Mucosa of descending colon (tissue), 3 donors: ENCODE data around the gene SAE1. TPM values are rescaled to one million over a fixed set of nuclear protein-coding genes. Genes with fewer than 3 reads are reported as not detected.

Experiments used
- ATAC-seq: fragments of 200-7000 bp; cut with Tn5 transposase; one replicate; pipeline ENCODE4 v1.9.1; 2020; ENCODE audit warnings: mild to moderate bottlenecking, moderate library complexity
- DNase-seq, 3 donors: peaks; one replicate each; pipeline ENCODE4 v3.0.0-alpha.2; 2020
- H3K36me3 ChIP-seq: fragments of 200-600 bp; one replicate; pipeline ENCODE4 v1.8.0; 2021; ENCODE audit warnings: low read depth, mild to moderate bottlenecking
- H3K4me1 ChIP-seq: fragments of 200-600 bp; one replicate; pipeline ENCODE4 v1.8.0; 2021; ENCODE audit warnings: low read depth, mild to moderate bottlenecking
- H3K4me3 ChIP-seq: fragments of 200-600 bp; one replicate; pipeline ENCODE4 v1.8.0; 2021; ENCODE audit warnings: mild to moderate bottlenecking
- H3K9me3 ChIP-seq: fragments of 200-600 bp; one replicate; pipeline ENCODE4 v1.8.0; 2021; ENCODE audit warnings: mild to moderate bottlenecking
- CTCF ChIP-seq: fragments of 200-600 bp; IDR thresholded peaks from one replicate; pipeline ENCODE4 v1.8.0; 2022; ENCODE audit warnings: antibody characterized with exemption, mild to moderate bottlenecking
- intact Hi-C, 2 donors: fragments of 100-400 bp; cut with DNase I in 1 of 2; cut with micrococcal nuclease in 1 of 2; formaldehyde crosslinking; loops; one replicate each; pipeline versions ENCODE4 v1.11.0 to v1.11.1; 2022; cut with DNase I, micrococcal nuclease
- total RNA-seq, 3 donors: library from RNA; stranded (reverse); fragmentation: NEBNext Ultra II Directional in 2 of 3; extraction: Animal tissue kit (Norgen Biotek cat#: 25700) in 2 of 3; gene quantifications; one replicate each; pipeline versions ENCODE4 v1.2.1 to v1.2.4, GENCODE V29; 2021 to 2023
- donor health status: DM: no; HTN: no; CAD: no; lungs with moderate emphysema.
- donor health status: DM: no; HTN: no; CAD: no.
- donor health status: DM: no; HTN: yes; CAD: no.

SAE1 gene
- total RNA-seq, 3 donors from 2014 or later = 41.7 to 133 (median 66.4) TPM

- intact Hi-C loops = no loop called here
- ATAC-seq (no peak), DNase-seq (peak in 1 of 3 donors; percentile 55)
- H3K9me3 ChIP-seq = no peaks in the 10 kb centered on the region
- no peaks in the 10 kb centered on the region for H3K36me3 ChIP-seq
- no peak overlapping the region for H3K4me3 ChIP-seq
- peaks cover 24% of the 10 kb centered on the region for H3K4me1 ChIP-seq
- no peak for TF ChIP-seq CTCF
Measured at GRCh38 chr19:47089767-47090350, 40.8 kb upstream of the SAE1 start.

DNA sequence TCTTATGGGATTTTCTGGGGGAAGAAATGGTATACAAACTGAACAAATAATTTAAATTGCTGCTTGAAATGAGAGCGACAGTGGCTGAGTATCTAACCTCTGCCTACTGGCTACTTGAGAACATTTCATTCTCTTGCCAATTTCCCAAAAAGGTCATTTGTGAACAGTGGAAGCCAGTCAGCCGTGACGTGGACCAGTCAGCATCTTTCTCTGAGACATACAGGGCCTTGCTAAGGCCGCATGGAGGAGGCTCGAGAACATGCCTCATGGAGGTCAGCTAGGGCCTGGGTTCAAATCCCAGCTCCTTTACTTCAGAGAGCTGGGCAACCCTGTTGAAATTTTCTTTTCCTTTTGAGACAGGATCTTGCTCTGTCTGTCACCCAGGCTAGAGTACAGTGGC is 37.4 kb upstream of the SAE1 start:
- TF ChIP-seq CTCF = no peak
- peaks cover 55% of the 10 kb centered on the region for H3K4me1 ChIP-seq
- no peak overlapping the region for H3K4me3 ChIP-seq
- ATAC-seq (no peak), DNase-seq (no peak)
- intact Hi-C loops = no loop called here
- no peaks in the 10 kb centered on the region for H3K36me3 ChIP-seq
- no peaks in the 10 kb centered on the region for H3K9me3 ChIP-seq

DNA sequence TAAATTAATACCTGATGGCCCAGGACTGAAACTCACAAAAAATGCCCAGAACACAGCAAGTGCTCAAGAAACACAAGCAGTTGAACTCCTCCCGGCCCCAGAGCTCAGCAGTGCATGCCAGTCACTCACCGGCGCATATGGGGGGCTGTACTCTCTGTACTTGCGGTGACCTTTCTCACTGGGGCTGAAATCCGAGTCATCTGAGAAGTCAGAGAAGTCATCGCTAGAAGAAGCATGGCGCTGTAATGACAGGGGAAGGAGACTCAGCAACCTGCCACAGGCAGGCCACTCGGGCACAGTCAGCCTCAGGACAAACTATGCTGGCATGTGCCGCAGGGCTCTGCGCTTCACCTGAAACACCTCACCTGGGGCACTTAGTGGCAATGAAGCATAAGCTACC is 36.8 kb upstream of the SAE1 start:
- TF ChIP-seq CTCF = no peak
- no peak for ATAC-seq
- Histone ChIP-seq H3K4me1 (peaks cover 57% of the 10 kb centered on the region), H3K4me3 (no peak overlapping the region), H3K9me3 (no peaks in the 10 kb centered on the region), H3K36me3 (no peaks in the 10 kb centered on the region)
- DNase-seq = no peak
- intact Hi-C loops = no loop called here

DNA sequence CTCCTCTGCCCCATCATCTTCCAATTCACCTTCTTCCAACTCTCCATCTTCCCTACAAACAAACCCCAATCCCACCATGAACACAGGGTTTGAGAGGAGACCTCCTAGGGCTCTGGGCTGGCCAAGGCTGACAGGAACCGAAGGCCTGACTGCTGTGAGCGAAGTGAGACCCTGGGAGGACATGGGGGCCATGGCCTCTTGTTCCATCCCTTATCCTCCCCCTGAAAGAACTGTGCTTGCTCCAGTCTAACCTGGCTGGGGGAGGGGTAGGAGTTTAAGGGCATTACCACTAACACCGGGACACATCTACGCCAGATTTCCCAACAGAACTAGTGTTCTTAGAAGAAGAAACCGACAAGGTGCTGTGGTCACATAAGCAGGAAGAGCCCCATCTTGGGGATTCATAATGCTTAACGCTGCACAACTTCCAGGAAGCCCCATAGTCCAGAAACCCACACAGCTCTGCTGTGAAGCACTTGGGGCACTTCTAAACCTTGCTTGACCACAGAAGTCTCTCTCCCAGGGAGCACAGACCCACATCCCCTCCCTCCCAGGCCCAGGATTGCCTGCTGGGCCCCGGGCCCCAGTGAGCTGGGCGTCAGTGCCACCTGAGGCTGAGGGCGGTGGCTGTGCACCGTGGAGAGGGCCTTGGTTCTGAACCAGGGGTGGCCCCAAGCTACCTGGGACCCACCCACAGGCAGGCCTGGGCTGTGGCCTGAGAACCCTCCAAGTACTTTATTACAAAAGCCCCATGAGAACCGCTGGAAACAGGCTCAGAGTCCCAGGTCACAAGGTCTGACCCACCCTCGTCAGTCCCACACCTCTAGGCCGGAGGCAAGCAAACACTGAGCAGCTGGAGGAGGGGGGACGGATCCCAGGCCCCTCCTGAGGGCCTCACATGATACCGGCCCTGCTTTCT is 35.8 kb upstream of the SAE1 start:
- peak; percentile 70 to 81 (median 79) for DNase-seq
- TF ChIP-seq CTCF = no peak
- intact Hi-C loops = no loop called here
- peaks cover 49% of the 10 kb centered on the region for H3K4me1 ChIP-seq
- H3K9me3 ChIP-seq = no peaks in the 10 kb centered on the region
- peak; percentile 53 for ATAC-seq
- H3K36me3 ChIP-seq = no peaks in the 10 kb centered on the region
- H3K4me3 ChIP-seq = no peak overlapping the region

GRCh38 chr19:47095476-47096099 is 35.0 kb upstream of the SAE1 start:
- H3K9me3 ChIP-seq = no peaks in the 10 kb centered on the region
- peak; percentile 2 for ATAC-seq
- no peak for TF ChIP-seq CTCF
- no peak overlapping the region for H3K4me3 ChIP-seq
- peaks cover 49% of the 10 kb centered on the region for H3K4me1 ChIP-seq
- intact Hi-C loops = no loop called here
- no peaks in the 10 kb centered on the region for H3K36me3 ChIP-seq
- peak in 2 of 3 donors; percentile 49 to 58 for DNase-seq
